KOPT-K1 (cell line): ENCODE data around the gene PCDHB1.
A peak's percentile ranks its signal among the peaks of the same experiment; 100 is the strongest.
"Not testable (repeated sequence)": the region's sequence is repeated elsewhere in the genome, so short reads cannot be mapped to it uniquely, and the experiment has no call there.

ENCODE experiments used
- H3K27ac ChIP-seq: fragments of 200-600 bp; sonication (generic); 2 replicates; pipeline ENCODE4 v1.5.1; 2016; ENCODE audit warnings: antibody characterized with exemption, mild to moderate bottlenecking, low read depth, low read length; ENCODE audit not compliant: poor library complexity, severe bottlenecking
- H3K36me3 ChIP-seq: fragments of 200-600 bp; sonication (generic); 2 replicates; pipeline ENCODE4 v1.5.1; 2017; ENCODE audit warnings: antibody characterized with exemption, mild to moderate bottlenecking, low read length, moderate library complexity; ENCODE audit not compliant: insufficient read depth
- H3K9me3 ChIP-seq: fragments of 200-600 bp; sonication (generic); 2 replicates; pipeline ENCODE4 v1.5.1; 2017; ENCODE audit warnings: antibody characterized with exemption, low read length, mild to moderate bottlenecking; ENCODE audit not compliant: insufficient read depth, poor library complexity, severe bottlenecking

The PCDHB1 gene

GRCh38 chr5:141039517-141039916 lies 11.7 kb upstream of the PCDHB1 start:
- no peaks in the 10 kb centered on the region for H3K9me3 ChIP-seq
- no peak overlapping the region for H3K27ac ChIP-seq
- no peaks in the 10 kb centered on the region for H3K36me3 ChIP-seq

GRCh38 chr5:141040093-141040770 lies 10.9 kb upstream of the PCDHB1 start:
- no peaks in the 10 kb centered on the region for H3K36me3 ChIP-seq
- no peak overlapping the region for H3K27ac ChIP-seq
- H3K9me3 ChIP-seq = no peaks in the 10 kb centered on the region

GRCh38 chr5:141040771-141041426 lies 10.3 kb upstream of the PCDHB1 start:
- Histone ChIP-seq H3K9me3 (no peaks in the 10 kb centered on the region), H3K36me3 (no peaks in the 10 kb centered on the region), H3K27ac (no peak overlapping the region)

GRCh38 chr5:141041427-141041785 lies 9.8 kb upstream of the PCDHB1 start:
- Histone ChIP-seq H3K27ac (no peak overlapping the region), H3K9me3 (no peaks in the 10 kb centered on the region), H3K36me3 (no peaks in the 10 kb centered on the region)

GRCh38 chr5:141042555-141042954 lies 8.6 kb upstream of the PCDHB1 start:
- Histone ChIP-seq H3K36me3 (no peaks in the 10 kb centered on the region), H3K27ac (no peak overlapping the region), H3K9me3 (no peaks in the 10 kb centered on the region)

GRCh38 chr5:141051521-141051866 lies 320 bp downstream of the PCDHB1 start:
- Histone ChIP-seq H3K36me3 (no peaks in the 10 kb centered on the region), H3K27ac (no peak overlapping the region)

GRCh38 chr5:141077826-141078225 lies 26.7 kb downstream of the PCDHB1 start:
- Histone ChIP-seq H3K9me3 (no peaks in the 10 kb centered on the region), H3K27ac (no peak overlapping the region), H3K36me3 (no peaks in the 10 kb centered on the region)

More at GRCh38 chr5:141051521-141051866, 320 bp downstream of the PCDHB1 start:
- no peaks in the 10 kb centered on the region for H3K9me3 ChIP-seq

- H3K9me3 ChIP-seq = no peaks in the 10 kb centered on the region
Observed at GRCh38 chr5:141082228-141082627, 31.1 kb downstream of the PCDHB1 start.

GRCh38 chr5:141084487-141084989 lies 33.4 kb downstream of the PCDHB1 start:
- no peak overlapping the region for H3K27ac ChIP-seq
- H3K36me3 ChIP-seq = no peaks in the 10 kb centered on the region
- H3K9me3 ChIP-seq = no peaks in the 10 kb centered on the region

More at GRCh38 chr5:141082228-141082627, 31.1 kb downstream of the PCDHB1 start:
- Histone ChIP-seq H3K36me3 (no peaks in the 10 kb centered on the region), H3K27ac (no peak overlapping the region)

- Histone ChIP-seq H3K36me3 (no peaks in the 10 kb centered on the region), H3K27ac (peak within 1 kb of the TSS; percentile 41), H3K9me3 (no peaks in the 10 kb centered on the region)
Observed at GRCh38 chr5:141094481-141095262, 43.5 kb downstream of the PCDHB1 start, which contains the start of gene PCDHB2. Gene PCDHB2 (plus strand): TSS chr5:141094615. CDS start chr5:141094791, 176 bp downstream.

GRCh38 chr5:141095263-141095641 lies 44.1 kb downstream of the PCDHB1 start:
- Histone ChIP-seq H3K9me3 (no peaks in the 10 kb centered on the region), H3K36me3 (no peaks in the 10 kb centered on the region), H3K27ac (no peak overlapping the region)

GRCh38 chr5:141096181-141096580 lies 45.0 kb downstream of the PCDHB1 start:
- H3K9me3 ChIP-seq, H3K27ac ChIP-seq, H3K36me3 ChIP-seq: not testable (repeated sequence)

GRCh38 chr5:141096586-141096985 lies 45.4 kb downstream of the PCDHB1 start:
- H3K36me3 ChIP-seq, H3K9me3 ChIP-seq, H3K27ac ChIP-seq: not testable (repeated sequence)

GRCh38 chr5:141100243-141100805 lies 49.1 kb downstream of the PCDHB1 start, which contains the start of gene PCDHB3:
Gene PCDHB3 (plus strand): TSS chr5:141100473. CDS start chr5:141100650, 177 bp downstream.
- H3K27ac ChIP-seq = no peak within 1 kb of the TSS
- H3K36me3 ChIP-seq = no peaks in the 10 kb centered on the region
- H3K9me3 ChIP-seq = peaks cover 5% of the 10 kb centered on the region

GRCh38 chr5:141101059-141101458 lies 49.9 kb downstream of the PCDHB1 start:
- no peak overlapping the region for H3K27ac ChIP-seq
- H3K9me3 ChIP-seq = peaks cover 5% of the 10 kb centered on the region
- H3K36me3 ChIP-seq = no peaks in the 10 kb centered on the region
